Right kidney (tissue), 1 donor: Measurements from ENCODE around the gene MEGF11.

Experiments used
- DNase-seq: peaks from one replicate; pipeline ENCODE4 v3.0.0-alpha.2; 2016

The MEGF11 gene

DNA sequence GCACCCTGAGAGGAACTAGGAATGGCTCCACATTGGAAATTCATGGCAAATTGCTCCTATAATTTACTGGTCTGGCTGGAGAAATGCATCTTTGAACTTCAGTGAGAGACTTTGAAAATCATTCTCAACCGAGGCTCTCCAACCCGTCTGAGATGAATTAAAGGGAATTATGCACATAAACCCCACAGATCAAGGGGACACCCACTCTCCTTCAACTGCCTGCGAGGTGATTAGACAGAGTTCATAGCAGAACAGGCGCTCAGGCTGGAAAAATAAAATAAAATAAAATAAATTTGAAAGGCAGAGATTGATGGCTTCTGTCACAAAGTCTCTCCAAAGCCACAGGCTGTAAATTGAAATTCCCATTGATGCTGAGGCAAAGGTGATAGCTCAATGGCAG is 37.7 kb downstream of the MEGF11 start:
- no peak for DNase-seq

DNA sequence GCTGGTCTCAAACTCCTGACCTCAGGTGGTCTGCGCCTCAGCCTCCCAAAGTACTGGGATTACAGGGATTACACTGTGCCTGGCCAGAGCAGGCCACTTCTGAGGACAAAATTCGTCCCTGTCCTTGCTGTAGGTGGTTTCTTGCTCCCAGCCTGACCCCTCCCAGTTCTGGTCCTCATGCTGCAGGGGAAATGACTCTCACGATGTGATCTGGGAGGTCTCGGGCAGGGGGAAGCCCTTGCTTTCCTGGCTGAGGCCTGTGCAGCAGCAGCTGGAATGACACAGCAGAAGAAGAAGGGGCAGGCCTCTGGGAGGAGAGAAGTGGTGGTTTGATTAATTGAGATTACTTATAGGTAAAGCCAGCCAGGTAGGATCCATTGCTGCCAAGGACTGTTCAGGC is 39.3 kb downstream of the MEGF11 start:
- DNase-seq, result no peak

DNA sequence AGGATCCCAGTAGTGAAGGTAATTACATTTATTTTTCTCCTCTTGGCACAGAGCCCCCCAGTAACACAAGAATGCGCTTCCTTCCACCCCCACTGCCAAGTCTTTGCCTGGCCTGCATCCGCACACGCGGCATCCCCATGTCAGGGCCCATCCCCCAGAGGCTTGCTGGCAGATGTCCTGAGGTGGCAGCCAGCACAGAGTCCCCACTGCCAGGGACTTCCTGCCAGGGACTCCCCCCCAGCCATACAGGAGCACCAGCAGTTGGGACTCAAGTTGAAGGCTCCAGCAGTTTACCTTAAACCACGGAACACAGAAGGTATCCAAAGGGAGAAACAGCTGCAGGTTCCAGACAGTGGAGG is 41.0 kb downstream of the MEGF11 start:
- DNase-seq, result no peak

DNA sequence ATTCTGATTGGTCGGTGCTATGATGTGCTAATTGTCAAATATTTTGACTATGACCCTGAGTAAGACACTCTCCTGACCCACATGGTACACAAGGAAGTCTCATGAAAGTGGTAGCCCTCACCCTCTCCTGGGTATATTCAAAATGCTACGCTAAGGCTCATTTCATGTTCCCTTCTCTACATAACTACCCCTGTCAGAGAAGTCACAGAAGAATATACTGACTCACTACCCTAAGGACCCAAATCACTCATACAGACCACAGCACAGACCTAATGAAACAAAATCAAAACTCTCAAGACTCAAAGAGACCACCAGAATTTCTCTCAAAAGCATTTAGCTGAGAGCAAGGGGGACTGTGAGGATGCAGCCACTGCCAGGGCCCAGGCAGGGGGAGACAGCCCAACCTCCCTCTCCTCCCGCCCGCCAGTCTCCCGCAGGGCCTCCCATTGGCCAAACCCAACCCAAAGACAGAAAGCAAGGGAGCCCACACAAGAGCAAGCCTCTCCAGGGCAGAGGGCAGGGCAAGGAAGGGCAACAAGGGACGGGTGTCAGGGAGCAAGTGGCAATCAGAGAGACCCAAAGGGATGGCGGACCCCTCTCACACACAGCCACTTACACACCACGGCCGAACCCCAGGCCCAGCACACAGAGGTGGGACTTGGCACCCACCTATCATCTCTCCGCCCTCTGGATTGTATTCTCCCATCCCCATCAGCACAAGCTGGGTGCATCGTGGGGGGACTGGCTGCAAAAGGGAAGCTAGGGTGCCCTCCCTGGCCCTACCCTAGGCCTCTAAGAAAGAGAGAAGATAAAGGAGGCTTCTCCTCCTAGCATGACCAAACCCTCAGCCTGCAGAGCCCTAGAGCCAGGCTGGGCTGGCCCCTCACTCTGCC is 41.6 kb downstream of the MEGF11 start:
- DNase-seq, result no peak

DNA sequence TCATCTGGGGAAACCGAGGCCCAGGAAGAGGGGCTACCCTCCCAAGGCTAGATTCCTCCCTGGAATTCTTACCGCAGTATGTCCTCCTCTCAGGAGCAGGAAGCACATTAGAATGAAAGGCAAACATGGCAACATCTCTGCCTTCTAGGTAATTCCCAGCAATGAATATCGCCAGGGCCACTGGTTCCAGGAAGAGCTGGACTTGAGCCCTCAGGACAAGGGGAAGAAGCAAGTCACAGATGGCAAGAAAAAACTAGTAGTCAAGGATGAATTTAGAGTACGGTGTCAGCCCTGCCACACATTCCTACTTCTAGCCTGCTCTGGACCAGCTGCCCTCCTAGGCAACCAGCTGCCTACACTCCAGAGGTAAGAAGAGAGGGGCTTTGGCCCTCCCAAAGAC is 42.9 kb downstream of the MEGF11 start:
- no peak for DNase-seq

DNA sequence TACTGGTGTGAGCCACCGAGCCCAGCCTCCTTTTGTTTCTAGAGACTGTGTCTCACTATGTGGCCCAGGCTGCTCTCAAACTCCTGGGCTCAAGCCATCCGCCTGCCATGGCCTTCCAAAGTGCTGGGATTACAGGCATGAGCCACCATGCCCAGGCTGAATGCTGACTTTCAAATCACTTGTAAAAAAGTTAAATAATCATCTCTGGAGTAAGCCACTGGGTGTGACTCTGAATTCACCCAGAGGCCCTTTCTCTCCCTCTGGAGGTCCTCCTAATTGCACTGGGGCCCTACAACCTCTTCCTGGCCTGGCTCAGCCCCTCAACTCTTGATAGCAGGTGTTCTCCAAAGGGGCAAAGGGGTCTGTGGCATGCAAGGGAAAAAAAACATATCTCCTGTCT is 54.8 kb downstream of the MEGF11 start:
- DNase-seq, result no peak

DNA sequence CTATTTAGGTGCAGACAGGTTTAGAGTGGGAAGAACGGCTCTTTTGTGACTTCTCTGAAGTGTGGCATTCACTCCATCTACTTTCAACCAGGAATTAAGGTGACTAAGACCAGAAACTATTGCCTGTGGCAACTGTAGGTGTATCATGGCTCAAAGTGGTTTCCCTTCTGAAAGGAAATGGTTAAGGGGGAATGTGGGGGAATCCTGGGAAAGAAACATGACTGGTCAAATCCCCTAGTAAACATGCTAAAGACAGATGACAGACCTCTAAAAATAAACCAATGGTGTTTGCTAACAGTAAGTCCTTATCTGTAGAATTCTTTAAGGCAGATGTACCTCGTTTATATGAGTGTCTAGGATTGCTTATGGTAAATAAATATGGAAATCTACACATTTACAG is 56.9 kb downstream of the MEGF11 start:
- no peak for DNase-seq

DNA sequence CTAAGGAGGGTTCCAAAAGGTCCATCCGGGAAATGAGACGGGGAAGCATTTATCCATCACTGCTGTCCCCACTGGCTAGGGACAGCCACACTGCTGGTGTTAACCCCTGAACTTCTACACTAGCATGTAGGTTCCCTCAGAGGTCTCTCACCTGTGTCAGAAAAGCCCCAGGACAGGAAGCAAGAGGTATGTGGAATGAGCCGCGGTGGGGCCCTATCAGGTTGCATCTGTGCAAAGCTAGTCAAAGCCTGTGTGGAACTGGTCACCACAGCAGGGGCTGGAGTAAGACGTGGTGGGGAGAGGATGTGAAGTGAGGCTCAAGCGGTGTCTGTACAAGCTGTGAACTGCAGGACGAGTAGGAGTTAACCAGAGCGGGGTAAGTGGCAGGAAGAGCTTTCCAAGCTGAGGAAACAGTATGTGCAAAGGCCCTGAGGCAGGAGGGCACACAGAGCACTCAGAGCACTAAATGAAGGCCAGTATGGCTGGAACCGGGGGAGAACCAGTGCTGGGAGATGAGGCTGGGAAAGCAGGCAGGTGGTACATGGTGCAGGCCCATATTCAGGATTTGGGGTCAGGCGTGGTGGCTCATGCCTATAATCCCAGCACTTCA is 57.8 kb downstream of the MEGF11 start:
- no peak for DNase-seq

DNA sequence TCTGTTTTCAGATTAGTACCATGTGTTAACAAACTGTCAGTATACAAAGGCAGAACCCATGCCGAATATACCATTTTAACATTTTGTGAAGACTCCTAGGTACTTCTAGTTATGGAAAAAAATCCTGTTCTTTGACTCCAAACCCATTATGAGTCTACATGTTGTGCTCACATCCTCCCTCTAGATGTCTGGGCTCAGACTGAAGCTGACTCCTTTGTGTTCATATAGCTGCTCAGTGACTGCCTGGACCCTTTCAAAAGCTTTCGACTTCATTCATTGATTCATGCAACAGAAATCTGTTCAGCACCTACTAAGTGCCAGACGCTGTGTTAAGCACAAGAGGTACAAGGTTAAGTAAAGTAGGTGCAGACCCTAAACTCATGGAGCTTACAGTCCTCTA is 60.5 kb downstream of the MEGF11 start:
- no peak for DNase-seq

DNA sequence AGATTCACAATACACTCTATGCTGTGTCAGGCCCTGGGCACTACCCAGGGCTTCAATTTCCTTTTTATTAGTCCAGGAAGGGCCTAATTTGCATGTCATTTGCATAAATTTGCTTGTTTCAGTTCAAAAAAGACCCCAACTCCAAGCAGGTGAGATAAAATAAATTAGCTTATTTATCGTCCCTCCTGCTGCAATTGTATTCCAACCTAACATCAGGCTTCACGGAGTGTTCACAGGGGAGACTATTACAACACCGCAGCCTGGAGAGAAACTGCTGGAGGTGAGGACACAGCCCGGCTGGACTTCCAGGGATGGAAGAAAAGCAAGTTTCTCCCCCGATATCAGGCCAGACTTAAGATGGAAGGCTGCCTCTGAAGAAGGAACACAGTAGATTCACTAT is 62.8 kb downstream of the MEGF11 start:
- DNase-seq, result no peak

DNA sequence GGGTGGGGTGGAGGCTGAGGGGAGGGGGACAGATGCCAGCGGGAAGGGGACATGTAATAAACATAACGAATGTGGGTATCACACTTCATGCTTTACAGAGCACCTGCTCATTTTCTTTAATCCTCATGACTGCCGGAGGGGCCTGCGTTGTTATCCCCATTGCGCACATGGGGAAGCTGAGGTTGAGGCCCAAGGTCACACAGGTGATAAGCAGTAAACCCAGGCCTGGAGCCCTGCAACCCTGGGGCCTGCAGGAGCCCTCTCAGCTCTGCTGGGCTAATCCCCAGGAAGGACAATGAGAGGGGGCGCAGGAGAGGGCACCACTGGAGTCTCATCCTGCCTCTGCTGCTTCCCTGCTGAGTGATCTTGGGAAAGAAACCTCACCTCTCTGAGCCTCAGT is 64.3 kb downstream of the MEGF11 start:
- no peak for DNase-seq

DNA sequence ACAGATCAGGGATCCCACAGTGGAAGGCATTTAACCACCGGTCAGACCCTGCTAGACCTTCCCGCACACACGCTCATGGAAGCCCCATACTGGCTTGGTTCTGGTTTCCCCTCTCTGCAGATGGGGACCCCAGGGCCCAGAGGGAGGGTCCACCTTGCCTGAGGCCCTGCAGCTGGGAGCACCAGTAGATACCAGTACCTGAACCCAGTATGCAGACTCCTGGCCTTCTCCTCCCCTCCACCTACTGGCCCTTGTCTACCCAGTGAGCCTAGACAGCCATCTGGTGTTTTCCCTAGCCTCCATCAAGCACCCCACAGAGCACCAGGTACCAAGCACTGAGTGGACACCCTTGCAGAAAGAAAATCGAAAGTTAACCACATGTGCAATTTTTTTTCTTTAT is 65.1 kb downstream of the MEGF11 start:
- DNase-seq, result no peak

DNA sequence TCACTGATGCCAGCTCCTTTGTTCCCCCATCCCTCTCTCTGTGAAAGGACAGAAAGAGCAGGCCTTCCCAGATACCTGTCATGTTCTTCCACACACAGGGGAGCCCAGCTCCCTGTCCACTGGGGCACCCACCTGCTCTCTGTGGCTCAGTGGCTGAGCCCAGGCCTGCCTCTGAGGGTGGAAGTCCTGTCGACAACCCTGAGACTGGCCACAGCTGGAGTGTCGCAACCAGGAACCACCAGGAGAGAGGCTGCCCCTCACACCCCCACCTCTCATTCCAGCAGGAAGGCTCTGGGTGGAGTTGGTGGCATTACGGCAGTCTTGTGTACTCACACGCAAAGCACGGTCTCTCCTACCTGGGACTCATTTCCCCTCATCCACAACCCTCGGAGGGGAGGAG is 66.3 kb downstream of the MEGF11 start:
- DNase-seq, result no peak

DNA sequence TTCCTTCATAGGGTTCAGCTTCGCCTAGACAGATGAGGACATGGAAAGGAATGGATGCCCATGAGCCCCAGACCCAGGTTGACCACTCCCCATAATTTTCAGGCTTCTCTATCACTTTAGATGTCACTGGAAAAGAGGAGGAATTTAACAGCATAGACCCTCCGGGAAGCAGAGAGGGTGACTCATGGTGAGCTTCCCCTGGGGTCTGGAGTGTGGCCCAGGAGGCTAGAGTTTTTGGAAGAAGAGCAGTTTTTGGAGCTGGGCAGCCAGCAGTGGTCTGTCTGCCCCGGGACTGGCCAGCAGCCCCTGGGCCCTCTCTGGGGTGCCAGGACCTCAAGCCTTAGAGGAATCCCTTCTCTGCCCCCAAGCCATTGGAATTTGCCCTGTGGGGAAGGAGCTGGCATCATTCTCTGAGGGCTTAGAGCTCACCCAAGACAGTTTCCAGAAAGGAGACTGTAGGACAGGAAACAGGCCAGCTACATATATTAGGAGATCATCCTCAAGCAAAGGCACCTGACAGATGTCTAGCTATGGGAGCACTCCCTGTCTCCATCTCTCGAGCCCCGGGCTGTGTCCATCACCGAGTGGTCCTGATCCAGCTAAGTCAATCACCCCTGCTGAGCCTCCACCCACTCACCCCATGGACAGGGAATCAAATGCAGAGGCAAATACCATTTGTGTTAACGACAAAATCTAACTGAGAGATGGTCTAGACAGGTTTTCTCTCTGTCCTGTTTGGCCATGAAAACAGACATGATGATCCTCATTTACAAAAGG is 67.3 kb downstream of the MEGF11 start:
- DNase-seq, result no peak

DNA sequence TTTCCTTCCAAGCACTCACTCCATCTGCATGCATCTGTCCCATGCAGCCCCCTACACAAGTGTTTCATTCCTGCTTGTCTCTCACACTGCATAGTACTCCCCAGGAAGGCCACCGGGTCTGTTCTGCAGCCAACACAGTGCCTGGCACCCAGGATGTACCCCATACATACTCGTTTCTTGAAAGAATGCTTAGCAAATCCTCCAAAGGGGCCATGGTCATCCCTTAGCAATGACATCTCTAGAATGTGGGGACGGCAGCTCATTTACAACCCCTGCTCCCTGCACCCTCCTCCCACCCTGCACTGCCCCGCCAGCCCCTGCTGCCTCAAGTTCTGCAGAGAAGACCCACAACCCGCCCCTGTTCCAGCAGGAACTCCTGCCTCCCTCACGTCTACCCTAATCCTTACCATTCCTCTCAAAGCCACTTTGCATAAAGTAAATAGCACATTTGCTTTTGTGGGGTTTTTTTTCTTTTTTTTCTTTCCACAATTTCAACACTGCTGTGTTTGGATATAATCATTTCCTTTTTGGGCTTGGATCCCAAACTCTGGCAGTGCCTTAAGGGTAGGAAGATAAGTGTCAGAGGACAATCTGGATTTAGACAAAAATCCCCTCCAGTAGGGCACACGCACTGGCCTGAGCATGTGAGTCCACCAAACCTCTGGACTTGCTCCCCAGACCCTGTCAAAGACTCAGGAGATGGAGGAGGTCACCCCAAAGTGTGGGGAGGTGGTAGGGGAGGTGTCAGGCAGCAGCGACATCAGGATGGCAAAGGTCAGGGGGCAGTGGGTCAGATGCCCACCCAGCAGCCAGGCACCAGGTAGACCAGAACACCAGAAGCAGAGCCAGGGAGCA is 68.4 kb downstream of the MEGF11 start:
- no peak for DNase-seq

DNA sequence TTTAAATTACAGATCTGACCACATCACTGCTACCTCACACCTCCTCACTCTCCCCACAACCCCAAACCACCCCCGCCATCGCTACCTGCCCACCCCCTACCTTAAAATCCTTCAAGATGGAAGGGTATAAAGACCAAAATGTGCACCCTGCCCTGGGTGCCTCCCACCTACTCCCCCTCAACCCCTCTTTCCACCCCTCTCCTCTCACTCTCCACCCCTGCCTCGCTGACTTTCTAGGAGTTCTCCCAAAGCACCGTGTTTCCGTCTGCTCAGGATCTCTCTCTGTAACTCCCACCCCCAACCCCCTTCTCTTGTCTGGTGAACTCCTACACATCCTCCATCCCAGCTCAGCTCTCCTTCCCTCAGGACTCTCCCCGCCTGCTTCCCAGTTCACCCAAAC is 69.1 kb downstream of the MEGF11 start:
- DNase-seq, result no peak

DNA sequence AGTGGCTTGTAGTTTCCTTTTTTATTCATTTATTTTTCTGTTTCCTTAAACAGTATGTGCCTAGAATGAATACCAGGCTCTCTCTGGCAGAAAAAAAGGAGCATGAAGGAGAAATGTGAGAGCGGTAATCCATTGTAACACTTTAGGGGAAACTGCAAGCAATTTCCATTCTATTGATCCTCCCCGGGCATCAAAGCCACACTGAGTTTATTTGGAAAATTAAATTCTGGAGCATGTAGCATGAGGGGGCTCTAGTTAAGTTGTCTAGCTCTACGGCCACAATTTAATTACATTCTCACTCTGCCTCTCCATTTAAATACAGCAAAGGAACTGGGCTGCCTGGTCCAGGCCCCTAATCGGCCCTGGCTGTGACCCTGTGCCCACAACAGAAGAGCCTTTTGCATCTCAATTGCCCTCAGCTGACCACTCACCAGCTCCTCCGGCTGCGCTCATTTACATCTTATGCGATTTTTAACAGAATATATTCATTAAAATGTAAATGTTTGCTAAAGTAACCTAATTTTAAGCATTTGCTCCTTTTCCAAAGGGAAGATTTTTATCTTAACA is 72.9 kb downstream of the MEGF11 start:
- no peak for DNase-seq

DNA sequence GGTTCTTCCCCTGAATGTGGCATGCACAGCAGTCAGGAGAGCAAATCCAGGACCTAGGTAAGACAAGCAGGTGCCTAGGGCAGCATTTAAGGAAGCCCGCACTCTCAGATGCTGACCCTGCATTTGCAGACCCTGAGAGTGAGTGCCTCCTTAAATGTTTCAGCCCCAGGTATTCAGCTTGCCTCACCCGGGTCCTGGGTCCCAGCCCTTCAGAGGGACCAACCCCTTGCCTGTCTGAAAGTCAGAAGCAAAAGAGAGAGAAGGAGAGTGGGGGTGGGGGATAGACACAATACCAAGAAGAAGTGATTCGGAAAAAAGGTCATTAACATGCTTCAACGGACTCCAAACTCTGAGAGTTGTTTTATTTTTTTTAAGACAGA is 75.0 kb downstream of the MEGF11 start:
- DNase-seq, result no peak

DNA sequence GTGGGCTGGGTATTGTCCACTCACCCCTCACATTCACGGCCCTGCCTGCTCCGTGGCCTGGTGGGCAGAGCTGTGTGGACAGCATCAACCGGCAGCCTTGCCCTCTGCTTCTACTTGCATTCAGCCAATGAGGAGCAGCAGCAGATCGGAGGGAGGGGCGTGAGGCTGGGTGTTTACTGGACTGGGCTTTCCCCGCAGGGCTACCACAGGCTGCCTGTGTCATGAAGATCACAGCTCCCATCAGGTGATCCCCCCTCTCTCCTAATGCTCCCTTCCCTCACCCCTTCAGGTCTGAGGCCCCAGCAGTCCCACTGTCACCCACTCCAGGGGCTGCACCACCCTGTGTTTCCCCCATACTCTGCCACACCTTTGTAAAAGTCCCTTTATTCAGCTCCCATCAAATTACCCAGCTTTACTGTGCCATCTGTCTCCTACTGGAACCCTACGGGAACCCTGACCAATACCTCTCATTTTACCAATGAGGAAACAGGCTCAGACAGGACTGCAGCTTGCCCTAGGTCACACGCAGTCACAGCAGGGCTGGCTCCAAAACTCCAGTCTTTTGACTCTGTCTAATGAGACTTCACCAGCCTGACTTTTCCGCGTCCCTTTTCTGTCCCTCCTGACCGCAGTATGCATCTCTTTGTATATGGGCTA is 81.1 kb downstream of the MEGF11 start:
- no peak for DNase-seq

DNA sequence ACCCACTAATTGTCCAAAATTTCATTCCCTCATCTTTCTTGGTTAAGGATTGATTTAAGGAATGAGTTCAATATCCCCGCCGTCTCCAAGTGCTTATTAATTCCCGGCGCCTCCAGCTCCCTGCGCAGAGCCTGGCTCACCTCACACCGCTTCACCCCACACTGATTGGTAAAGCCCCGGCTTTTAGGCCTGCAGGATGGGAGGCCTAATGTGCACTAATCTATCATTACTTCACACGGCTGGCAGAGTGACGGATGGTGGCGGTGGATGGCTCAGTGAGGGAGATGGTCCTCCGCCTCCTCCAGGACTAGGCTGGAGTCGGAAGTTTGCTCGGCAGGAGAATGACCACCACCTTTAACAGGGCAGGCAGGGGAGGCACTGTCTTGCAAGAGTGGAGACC is 81.7 kb downstream of the MEGF11 start:
- no peak for DNase-seq

DNA sequence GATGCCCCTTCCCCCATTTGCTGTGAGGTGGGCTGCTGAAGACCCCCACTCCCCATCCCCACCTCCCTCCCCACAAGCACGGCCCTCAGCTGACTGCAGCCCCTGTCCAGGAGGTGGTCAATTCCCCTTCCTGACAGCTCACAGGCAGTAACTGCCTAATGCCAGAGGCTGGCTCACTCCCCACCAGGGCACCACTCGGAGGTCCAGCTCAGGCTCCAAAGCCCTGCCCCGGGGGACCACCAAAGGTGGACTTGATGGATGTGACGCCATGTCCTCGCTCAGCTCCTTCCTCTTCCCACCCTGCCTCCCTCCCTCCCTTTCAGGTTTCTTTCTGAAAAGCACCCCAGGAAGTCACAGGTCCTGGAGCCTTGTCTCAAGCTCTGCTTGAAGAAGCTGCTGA is 82.8 kb downstream of the MEGF11 start:
- DNase-seq, result no peak

DNA sequence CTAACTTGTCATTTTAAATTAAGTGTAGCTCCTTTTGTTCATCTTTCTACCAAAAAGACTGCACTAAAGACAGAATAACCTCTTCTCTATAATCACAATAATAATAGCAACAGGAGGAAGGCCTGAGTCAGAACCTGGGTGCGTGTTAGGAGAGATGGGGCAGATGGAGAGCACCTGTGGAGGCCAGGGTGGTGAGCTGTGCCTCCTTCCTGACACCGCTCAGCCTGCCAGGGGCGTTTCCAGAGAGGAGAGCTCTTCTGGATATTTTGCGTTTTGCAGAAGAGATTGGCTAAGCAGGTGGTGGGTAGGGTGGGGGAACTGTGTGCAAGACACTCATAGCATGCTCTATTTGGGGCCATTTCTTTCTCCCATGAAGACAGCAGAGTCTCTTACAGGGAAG is 83.5 kb downstream of the MEGF11 start:
- no peak for DNase-seq
